ENCODE data around the gene PCGF1. TPM values are rescaled to one million over a fixed set of nuclear protein-coding genes. Genes with fewer than 3 reads are reported as not detected.

PCGF1 gene
- total RNA-seq, 1 experiment from 2014 or later = 30.5 TPM

DNA sequence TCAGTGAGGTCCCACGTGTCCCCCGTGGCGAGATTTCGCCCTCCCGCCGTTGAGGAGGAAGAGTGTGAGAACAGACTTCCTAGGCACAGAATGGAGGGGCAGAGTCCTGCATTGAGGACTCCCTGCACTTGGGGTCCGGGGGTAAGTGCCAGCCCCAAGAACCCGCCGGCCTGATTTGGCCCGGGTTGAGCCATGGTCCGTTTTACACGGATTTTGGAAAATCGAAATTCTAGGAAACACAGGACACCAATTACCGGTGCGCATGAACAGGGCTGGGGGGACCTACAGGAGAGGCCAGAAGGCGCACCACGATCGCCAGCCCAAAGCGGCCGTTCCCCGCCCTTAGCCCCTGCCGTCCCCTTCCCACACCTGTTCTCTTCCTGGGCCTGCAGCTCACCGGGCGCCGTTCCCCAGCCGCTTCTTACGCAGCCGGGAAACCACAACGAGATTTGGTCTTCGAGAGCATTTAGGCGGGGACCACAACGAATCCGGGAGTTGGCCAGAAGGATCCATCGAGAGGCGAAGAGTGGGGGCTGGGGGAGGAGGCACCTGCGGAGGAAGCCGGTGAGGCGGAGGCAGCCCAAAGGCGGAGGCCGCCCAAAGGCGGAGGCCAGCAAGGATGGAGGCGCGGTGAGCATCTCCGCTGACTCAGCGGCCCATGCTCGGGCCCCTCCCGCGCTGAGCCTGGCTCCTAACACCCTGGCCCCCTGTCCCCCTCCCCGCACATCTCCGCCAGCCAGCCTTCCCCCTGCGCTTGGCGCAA is 6.3 kb upstream of the PCGF1 start:
- no peak for DNase-seq
- Histone ChIP-seq H3K4me1 (peaks cover under 1% of the 10 kb centered on the region; the same call in 1 of the 2 replicates), H3K4me3 (no peak overlapping the region), H3K27me3 (no peaks in the 10 kb centered on the region), H3K9me3 (replicated peaks) (no peaks in the 10 kb centered on the region), H3K27ac (no peak overlapping the region), H3K36me3 (no peaks in the 10 kb centered on the region)

DNA sequence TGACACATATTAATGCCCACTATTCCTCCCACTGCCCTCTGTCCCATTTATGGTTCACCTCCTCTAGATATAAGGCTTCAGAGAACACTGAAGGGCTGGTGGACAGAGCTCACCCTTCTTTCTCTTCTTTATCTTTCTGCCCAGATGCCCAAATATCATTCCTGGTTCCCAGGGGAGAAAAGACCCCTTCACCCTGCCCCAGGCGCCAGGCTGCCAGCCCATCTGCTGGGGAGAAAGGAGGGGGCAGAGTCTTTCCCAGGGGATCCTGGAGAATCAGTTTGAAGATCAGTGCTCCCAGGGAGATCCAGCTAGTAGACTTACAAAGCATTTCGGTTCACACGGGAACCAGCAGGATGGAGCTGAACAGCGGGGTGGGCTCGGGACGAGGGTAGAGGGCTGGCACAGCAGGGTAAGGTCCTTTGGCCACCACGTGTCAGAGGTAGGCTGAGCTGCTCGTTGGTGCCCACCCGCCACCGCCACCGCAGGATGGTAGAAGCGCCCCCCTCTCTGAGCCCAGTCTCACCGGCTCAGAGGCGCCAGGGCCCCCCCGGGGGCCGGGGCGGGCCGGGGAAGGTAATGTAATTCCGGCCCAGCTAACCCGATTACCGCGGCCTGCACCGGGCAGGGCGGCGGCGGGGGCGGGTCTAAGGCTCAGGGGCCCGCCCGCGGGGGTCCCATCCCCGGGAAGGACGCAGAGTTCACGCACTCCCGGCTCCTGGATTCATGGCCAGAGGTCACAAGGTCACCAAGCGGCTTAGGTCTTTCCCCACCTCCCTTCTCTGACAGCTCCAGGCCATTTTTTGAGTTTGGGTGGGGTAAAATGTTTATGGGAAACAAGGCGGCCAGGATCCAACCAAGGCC is 5.5 kb upstream of the PCGF1 start:
- Histone ChIP-seq H3K36me3 (no peaks in the 10 kb centered on the region), H3K4me3 (no peak overlapping the region), H3K27me3 (no peaks in the 10 kb centered on the region), H3K9me3 (replicated peaks) (no peaks in the 10 kb centered on the region), H3K27ac (no peak overlapping the region), H3K4me1 (peaks cover 8% of the 10 kb centered on the region; the same call in 1 of the 2 replicates)
- DNase-seq = no peak

DNA sequence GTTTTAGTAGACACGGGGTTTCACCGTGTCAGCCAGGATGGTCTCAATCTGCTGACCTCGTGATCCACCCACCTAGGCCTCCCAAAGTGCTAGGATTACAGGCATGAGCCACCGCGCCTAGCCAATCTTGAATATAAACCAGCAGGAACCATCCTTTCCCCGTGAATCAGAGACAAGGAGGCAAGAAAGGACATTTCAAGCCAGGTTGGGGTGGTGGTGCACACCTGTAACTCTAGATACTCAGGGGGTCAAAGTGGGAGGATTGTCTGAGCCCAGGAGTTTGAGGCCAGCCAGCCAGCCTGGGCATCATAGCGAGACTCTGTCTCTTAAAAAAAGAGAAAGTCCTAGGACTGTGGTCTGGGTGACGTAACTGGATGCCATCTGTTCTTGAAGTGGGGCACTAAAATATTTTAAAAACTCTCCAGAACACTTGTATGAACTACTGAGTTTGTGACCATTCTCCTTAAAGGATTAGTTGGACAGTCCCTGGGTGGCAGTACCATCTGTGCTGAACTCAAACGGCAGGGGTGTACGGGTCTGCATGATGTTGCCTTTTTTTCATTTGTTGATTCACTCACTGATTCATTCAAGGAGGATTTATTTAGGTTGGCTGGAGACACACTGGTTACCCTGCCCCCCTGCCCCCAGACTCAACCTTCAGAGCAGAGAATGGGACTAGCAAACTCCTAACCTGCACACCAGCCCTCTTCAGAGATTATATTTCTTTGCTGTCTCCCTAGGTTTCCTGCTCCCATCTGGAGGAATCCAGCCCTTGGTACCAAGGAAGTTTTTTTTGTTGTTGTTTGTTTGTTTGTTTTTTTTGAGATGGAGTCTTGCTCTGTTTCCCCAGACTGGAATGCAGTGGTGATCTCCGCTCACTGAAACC is 3.9 kb upstream of the PCGF1 start:
- Histone ChIP-seq H3K27ac (no peak overlapping the region), H3K27me3 (no peaks in the 10 kb centered on the region), H3K4me3 (no peak overlapping the region), H3K36me3 (no peaks in the 10 kb centered on the region), H3K4me1 (peaks cover 8% of the 10 kb centered on the region; the same call in 1 of the 2 replicates), H3K9me3 (replicated peaks) (no peaks in the 10 kb centered on the region)
- DNase-seq = peak in 1 of 2 experiments; percentile 38

DNA sequence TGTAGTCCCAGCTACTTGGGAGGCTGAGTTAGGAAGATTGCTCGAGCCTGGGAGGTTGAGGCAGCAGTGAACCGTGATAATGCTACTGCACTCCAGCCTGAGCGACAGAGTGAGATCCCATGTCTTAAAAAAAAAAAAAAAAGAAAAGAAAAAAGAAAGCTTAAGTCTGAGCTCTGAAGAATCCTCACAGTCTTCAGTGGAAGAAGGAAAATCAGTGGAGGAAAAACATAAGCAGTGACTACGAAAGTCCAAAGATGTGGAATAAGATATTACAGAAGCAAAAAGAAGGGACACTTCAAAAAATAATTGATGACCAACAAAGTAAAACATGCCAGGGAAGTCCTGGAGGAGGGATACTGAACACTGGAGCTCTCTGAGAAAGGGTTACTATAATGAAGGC is 2.8 kb upstream of the PCGF1 start:
- H3K4me1 ChIP-seq = peaks cover 8% of the 10 kb centered on the region; the same call in 1 of the 2 replicates
- H3K9me3 ChIP-seq (replicated peaks) = no peaks in the 10 kb centered on the region
- H3K27ac ChIP-seq = no peak overlapping the region
- H3K36me3 ChIP-seq = no peaks in the 10 kb centered on the region
- no peaks in the 10 kb centered on the region for H3K27me3 ChIP-seq
- no peak overlapping the region for H3K4me3 ChIP-seq
- no peak for DNase-seq

DNA sequence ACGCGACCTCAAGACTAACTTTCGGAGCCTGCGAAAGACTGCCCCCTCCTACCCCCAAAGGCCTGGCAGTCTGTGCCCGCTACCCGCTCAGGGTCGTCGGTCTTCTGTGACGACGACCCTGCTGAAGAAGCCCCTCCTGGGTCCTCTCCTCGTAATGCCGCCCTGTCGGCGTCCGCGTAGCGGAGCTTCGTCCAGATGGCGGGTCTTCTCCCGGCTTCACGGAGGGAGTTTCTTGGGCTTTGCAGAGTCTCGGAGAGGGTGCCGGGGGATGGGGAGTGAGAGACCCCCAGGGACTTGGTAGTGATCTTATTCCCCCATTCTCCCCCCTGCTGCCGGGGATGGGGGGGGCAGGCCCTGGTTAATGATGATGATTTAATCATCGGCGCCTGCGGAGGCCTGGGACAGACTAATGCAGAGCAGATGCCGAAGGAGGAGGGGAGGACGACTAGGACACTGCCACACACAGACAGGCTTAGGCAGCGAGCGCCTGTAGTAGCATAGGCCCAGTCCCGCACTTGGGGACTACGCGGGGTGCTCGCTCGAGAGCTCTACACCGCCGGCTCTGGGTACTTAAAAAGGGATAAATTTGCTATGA is 528 bp upstream of the PCGF1 start:
- Histone ChIP-seq H3K36me3 (no peaks in the 10 kb centered on the region), H3K27me3 (no peaks in the 10 kb centered on the region), H3K9me3 (replicated peaks) (no peaks in the 10 kb centered on the region), H3K4me3 (peak overlapping the region; percentile 89), H3K27ac (peak overlapping the region; percentile 95), H3K4me1 (peaks cover 8% of the 10 kb centered on the region; the same call in 1 of the 2 replicates)
- DNase-seq = peak; percentile 55 to 58

DNA sequence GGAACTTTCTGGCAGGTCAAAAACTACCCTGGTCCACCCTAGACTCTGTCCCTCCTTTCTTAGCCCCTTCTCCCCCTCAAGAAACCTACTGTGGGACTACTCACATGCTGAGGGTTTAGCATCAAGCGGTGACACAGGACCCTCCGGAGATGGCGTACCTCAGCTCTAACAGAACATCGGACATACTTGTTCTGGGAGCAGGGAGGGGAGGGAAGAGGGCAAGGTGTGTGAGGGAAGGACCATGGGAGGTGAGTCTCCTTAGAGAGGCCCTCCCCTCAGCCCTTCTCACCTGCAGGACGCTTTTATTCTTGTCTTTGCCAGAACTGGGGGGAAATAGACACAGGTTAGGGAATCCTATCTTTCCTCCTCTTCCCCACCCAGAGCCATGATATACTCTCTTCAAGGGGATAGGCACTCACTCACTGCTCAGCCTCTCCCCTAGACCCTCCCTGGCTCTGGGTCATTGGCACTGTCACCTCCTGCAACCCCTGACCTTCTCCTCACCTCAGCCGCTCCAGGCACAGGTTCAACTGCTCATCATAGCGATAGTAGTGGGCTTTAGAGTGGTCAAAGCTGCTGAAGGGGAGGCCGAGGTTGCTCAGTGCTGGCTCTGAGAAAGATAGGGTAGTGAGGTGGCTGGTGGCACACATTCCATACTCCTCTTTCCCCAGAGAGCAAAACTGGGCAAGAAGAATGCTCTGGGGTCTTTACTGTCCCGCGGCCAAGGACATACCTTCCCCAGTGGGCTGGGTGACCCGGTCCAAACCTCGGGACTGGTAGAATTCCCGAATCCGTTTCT is 1.8 kb downstream of the PCGF1 start:
- H3K4me3 ChIP-seq = no peak overlapping the region
- H3K36me3 ChIP-seq = no peaks in the 10 kb centered on the region
- H3K27me3 ChIP-seq = no peaks in the 10 kb centered on the region
- H3K27ac ChIP-seq = no peak overlapping the region
- no peaks in the 10 kb centered on the region for H3K9me3 ChIP-seq (replicated peaks)
- H3K4me1 ChIP-seq = peaks cover 8% of the 10 kb centered on the region; the same call in 1 of the 2 replicates
- no peak for DNase-seq

DNA sequence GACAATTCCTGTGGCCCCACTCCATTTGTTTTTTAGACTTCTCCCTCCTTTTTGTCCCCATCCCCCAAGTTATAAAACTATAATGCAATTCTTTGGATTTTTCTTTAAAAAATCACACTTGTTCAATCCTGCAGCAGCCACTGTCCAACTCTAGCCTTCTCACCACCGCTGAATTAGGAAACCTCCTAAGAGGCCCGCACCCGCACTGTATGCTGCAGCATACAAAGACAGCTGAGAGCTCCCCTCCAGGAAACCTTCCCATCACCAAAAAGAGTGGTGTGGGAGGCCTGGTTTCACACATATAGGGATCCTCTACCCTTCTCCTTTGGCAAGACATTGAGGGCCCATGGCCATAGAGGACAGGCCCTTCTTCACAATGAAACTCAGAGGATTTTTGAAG is 2.9 kb downstream of the PCGF1 start:
- no peak for DNase-seq
- Histone ChIP-seq H3K27ac (no peak overlapping the region), H3K9me3 (replicated peaks) (no peaks in the 10 kb centered on the region), H3K4me3 (no peak overlapping the region), H3K4me1 (peaks cover 8% of the 10 kb centered on the region; the same call in 1 of the 2 replicates), H3K36me3 (no peaks in the 10 kb centered on the region), H3K27me3 (no peaks in the 10 kb centered on the region)

DNA sequence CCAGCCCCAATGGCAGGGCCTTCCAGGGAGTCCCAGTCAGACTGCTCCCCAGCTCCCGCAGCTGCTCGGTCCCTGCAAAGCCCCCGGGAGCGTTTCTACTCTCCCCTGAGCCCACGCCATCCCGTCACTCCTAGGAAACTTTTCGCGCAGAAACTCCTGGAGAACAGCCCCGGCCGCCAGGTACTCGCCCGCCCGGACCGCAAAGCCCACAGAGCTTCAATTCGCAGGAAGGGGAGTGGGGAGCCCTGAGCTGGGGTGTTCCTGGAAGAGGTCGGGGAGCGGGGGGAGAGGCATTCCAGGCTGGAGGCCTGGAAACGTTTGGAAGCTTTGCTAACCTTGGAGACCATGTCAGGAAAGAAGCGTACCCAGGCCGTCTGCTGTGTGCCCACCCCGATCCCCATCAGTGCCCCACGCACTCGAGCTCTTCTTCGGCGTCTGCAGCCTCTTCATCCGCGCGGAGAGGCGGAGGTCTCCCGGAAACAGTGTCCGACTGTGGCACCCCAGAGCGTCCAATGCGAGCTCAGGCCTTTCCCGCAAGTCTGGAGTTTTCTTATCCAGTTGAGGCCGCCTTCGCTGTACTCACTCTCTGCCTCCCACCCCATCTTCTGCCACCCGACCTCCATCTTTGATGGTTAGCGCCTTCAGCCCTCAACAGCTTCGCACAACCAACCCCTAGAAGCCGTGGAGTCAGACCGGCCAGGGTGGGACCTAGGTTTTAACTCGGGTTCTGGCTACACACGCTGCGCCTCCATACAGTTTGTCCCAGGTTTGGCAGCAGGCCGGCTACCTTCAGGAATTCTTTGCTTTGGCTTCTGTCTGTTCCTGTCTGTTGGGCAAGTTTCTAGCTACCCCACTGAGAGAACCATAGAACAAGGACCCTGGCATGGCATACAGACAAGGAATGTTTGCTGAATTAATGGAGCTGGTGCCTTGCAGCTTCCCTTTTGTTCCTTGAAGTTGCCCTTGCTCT is 3.7 kb downstream of the PCGF1 start:
- no peaks in the 10 kb centered on the region for H3K27me3 ChIP-seq

DNA sequence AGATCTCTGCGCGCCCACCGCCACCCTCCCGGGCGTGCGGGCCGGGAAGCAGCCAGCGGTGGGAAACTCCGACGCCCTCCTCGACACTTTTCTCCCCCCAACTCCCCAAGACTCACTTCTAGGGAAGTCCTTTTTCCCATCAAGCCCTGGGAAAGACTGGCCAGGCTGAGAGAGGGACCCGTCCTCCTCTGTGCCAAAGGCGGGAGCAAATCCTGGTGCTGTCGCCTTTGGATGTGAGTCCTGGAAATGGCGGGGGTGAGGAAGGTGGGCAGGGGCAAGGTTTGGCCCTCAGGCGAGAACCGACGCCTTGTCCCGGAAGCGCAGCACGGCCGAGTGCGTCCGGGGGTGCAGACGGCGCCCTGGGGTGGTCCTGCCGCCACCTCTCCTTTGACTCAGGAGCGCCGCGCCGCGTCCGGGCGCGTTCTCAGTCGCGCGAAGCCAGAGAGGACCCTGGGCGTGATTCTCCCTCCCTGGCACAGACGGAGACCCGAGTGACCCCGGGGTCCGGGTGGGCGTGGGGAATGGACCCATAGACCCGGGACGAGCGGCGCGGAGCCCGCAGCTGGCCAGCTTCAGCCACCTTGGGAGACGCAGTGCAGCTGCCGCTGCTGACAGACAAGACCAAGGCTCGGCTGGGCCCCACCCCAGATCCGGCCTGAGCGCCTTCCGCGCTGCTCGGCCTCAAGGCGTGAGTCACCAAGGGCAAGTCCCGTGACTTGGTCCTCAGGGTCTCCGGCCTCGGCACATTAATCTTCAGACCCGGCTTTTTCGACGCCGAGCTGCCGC is 4.6 kb downstream of the PCGF1 start:
- peak overlapping the region; percentile 78 for H3K27ac ChIP-seq
- H3K36me3 ChIP-seq = no peaks in the 10 kb centered on the region
- no peaks in the 10 kb centered on the region for H3K4me1 ChIP-seq
- H3K27me3 ChIP-seq = no peaks in the 10 kb centered on the region
- peak; percentile 84 to 87 for DNase-seq
- no peaks in the 10 kb centered on the region for H3K9me3 ChIP-seq (replicated peaks)
- H3K4me3 ChIP-seq = peak overlapping the region; percentile 64

More for the DNA sequence above, 3.7 kb downstream of the PCGF1 start:
- Histone ChIP-seq H3K4me1 (peaks cover 8% of the 10 kb centered on the region; the same call in 1 of the 2 replicates), H3K9me3 (replicated peaks) (no peaks in the 10 kb centered on the region), H3K27ac (peak overlapping the region; percentile 78), H3K36me3 (no peaks in the 10 kb centered on the region), H3K4me3 (peak overlapping the region; percentile 64)
- no peak for DNase-seq

DNA sequence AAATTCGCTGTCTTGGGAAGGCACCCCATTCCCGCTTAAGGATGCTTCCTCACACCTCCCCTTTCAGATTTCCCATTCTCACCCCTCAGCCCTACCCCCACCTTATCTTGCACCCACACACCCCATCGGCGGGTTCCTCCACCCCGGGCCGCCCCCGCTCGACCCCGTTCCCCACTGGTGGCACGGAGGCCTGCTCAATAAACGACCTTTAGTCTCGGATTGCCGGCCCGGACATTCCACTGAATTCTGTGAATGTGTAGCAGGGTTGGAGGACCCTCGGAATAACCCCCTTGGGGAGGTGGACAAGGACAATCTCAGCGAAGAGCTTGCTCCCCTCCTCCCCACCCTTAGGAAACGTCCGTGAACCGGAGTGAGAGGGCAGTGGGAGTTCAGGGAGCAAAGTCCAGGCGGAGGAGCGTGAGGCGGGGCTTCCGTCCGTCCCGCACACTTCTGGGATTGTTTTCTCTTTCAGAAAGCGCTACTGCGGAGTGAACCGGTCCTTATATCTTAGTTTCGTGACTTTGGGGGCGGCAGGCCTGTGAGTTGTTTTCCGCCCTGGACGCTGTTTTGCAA is 5.3 kb downstream of the PCGF1 start:
- no peaks in the 10 kb centered on the region for H3K27me3 ChIP-seq
- no peaks in the 10 kb centered on the region for H3K36me3 ChIP-seq
- H3K27ac ChIP-seq = peak overlapping the region; percentile 78
- H3K4me1 ChIP-seq = no peaks in the 10 kb centered on the region
- no peak for DNase-seq
- H3K9me3 ChIP-seq (replicated peaks) = no peaks in the 10 kb centered on the region
- H3K4me3 ChIP-seq = peak overlapping the region; percentile 64

DNA sequence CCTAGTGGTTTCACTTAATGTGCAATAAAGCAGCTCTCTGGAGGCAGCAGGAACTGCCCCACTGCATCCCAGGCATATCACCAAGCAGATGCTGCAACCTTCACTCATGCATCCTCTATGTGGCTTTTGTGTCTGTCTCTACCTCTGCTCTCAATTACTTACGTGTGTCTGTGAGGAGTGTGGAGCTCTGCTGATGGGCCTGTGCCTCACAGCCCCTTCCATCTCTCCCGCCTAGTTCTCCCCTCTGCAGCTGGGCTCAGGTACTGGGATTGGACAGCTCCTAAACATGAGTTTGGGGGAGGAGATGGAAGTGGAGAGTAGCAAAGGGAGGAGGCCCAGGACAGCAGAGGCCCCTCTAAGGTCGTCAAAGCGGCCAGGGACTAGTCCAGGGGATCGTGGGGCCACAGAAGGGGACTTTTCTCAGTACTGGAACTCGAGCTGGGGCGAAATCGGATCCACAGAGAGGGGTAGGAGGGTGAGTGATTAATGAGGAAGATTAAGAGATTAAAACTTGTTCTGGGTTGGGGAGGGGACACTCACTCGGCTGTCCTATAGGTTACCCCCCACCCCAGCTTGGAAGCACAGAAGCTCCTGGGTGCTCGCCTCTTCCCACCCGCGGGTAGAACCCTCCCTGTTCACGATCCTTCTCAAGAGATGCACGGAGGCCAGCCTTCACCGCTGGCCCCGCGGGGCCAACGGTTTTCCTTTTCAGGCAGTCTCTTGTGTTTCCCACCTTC is 6.0 kb downstream of the PCGF1 start:
- H3K27me3 ChIP-seq = no peaks in the 10 kb centered on the region
- no peaks in the 10 kb centered on the region for H3K9me3 ChIP-seq (replicated peaks)
- no peak overlapping the region for H3K4me3 ChIP-seq
- DNase-seq = no peak
- no peaks in the 10 kb centered on the region for H3K36me3 ChIP-seq
- H3K4me1 ChIP-seq = no peaks in the 10 kb centered on the region
- no peak overlapping the region for H3K27ac ChIP-seq
